ENCODE results near the gene DOK3.

Gene DOK3

GRCh38 chr5:177484902-177485549 lies 24.6 kb downstream of the DOK3 start:
- no peak for DNase-seq

- DNase-seq, result no peak
These were observed 25.4 kb downstream of the DOK3 start for GRCh38 chr5:177483994-177484901.

GRCh38 chr5:177483042-177483441 lies 26.6 kb downstream of the DOK3 start:
- DNase-seq, result no peak

GRCh38 chr5:177482359-177482795 lies 27.2 kb downstream of the DOK3 start:
- DNase-seq, result no peak

GRCh38 chr5:177479774-177480173 lies 29.9 kb downstream of the DOK3 start:
- DNase-seq, result peak in 7 of 51 donors; percentile 11 to 40 (median 19)

GRCh38 chr5:177478711-177479646 lies 30.6 kb downstream of the DOK3 start:
- DNase-seq, result peak in 14 of 51 donors; percentile 7 to 46 (median 24)

GRCh38 chr5:177477701-177478477 lies 31.7 kb downstream of the DOK3 start:
- no peak for DNase-seq

GRCh38 chr5:177476531-177477233 lies 32.9 kb downstream of the DOK3 start:
- DNase-seq, result no peak

GRCh38 chr5:177475563-177476427 lies 33.8 kb downstream of the DOK3 start:
- no peak for DNase-seq

- no peak for DNase-seq
These were observed 34.6 kb downstream of the DOK3 start for GRCh38 chr5:177474846-177475562.

GRCh38 chr5:177474002-177474476 lies 35.6 kb downstream of the DOK3 start:
- no peak for DNase-seq

GRCh38 chr5:177473443-177474001 lies 36.1 kb downstream of the DOK3 start, which contains the start of gene DBN1:
DBN1 (minus strand) TSS chr5:177473634; CDS start chr5:177473521, 113 bp downstream.
- peak in 15 of 51 donors; percentile 9 to 63 (median 31) for DNase-seq

- peak in 1 of 51 donors; percentile 14 for DNase-seq
These were observed 36.9 kb downstream of the DOK3 start for GRCh38 chr5:177472460-177473442.

GRCh38 chr5:177471610-177472356 lies 37.8 kb downstream of the DOK3 start:
- DNase-seq, result peak in 1 of 51 donors; percentile 41

GRCh38 chr5:177470759-177471536 lies 38.7 kb downstream of the DOK3 start:
- no peak for DNase-seq
